Trophoblast cell (in vitro differentiated cells and primary cell): Measurements from ENCODE around the gene KSR1.

Experiments
- DNase-seq, 2 donors: peaks; one replicate each; pipeline ENCODE4 v3.0.0-alpha.2; 2016
- H2AFZ ChIP-seq: 2 replicates; pipeline ENCODE4 v1.6.1; 2013; ENCODE audit warnings: low read length, moderate library complexity, mild to moderate bottlenecking; ENCODE audit not compliant: insufficient read depth, poor library complexity
- H2AK5ac ChIP-seq: 2 replicates; pipeline ENCODE4 v1.6.1; 2013; ENCODE audit warnings: mild to moderate bottlenecking, low read length
- H2BK120ac ChIP-seq: 2 replicates; pipeline ENCODE4 v1.6.1; 2013; ENCODE audit warnings: low read length, mild to moderate bottlenecking, moderate library complexity; ENCODE audit not compliant: insufficient read depth, poor library complexity
- H2BK12ac ChIP-seq: 2 replicates; pipeline ENCODE4 v1.6.1; 2013; ENCODE audit warnings: mild to moderate bottlenecking, low read length, moderate library complexity
- H2BK5ac ChIP-seq: 2 replicates; pipeline ENCODE4 v1.6.1; 2013; ENCODE audit warnings: low read length, low read depth, moderate library complexity, mild to moderate bottlenecking; ENCODE audit not compliant: poor library complexity
- H3K14ac ChIP-seq: 2 replicates; pipeline ENCODE4 v1.6.1; 2013; ENCODE audit warnings: mild to moderate bottlenecking, low read length
- H3K18ac ChIP-seq: 2 replicates; pipeline ENCODE4 v1.6.1; 2013; ENCODE audit warnings: mild to moderate bottlenecking, low read length
- H3K23ac ChIP-seq: 2 replicates; pipeline ENCODE4 v1.6.1; 2013; ENCODE audit warnings: low read length
- H3K27ac ChIP-seq: 2 replicates; pipeline ENCODE4 v1.5.1; 2013; ENCODE audit warnings: low read depth, mild to moderate bottlenecking, inconsistent platforms, low read length, moderate library complexity
- H3K27me3 ChIP-seq: 2 replicates; pipeline ENCODE4 v1.6.1; 2013; ENCODE audit warnings: inconsistent platforms, mild to moderate bottlenecking, low read length, moderate library complexity; ENCODE audit not compliant: insufficient read depth
- H3K36me3 ChIP-seq, 2 experiments: 1 replicate in 1 of 2; 2 replicates in 1 of 2; pipeline ENCODE4 v1.6.1; 2013; ENCODE audit warnings: low read length in 2 of 2, mild to moderate bottlenecking in 2 of 2, moderate library complexity in 1 of 2; ENCODE audit not compliant: insufficient read depth in 2 of 2, control insufficient read depth in 1 of 2
- H3K4ac ChIP-seq: 2 replicates; pipeline ENCODE4 v1.6.1; 2013; ENCODE audit warnings: low read depth, mild to moderate bottlenecking, low read length, moderate library complexity
- H3K4me1 ChIP-seq, 2 experiments: 1 replicate in 1 of 2; 2 replicates in 1 of 2; pipeline ENCODE4 v1.6.1; 2013; ENCODE audit warnings: low read length in 2 of 2, mild to moderate bottlenecking in 2 of 2, moderate library complexity in 1 of 2; ENCODE audit not compliant: insufficient read depth in 2 of 2, control insufficient read depth in 1 of 2
- H3K4me2 ChIP-seq: 2 replicates; pipeline ENCODE4 v1.6.1; 2013; ENCODE audit warnings: inconsistent platforms, mild to moderate bottlenecking, low read length, moderate library complexity
- H3K4me3 ChIP-seq: 2 replicates; pipeline ENCODE4 v1.5.1; 2013; ENCODE audit warnings: mild to moderate bottlenecking, low read depth, low read length, inconsistent platforms
- H3K79me1 ChIP-seq: one replicate; pipeline ENCODE4 v1.6.1; 2013; ENCODE audit warnings: low read length
- H3K79me2 ChIP-seq: 2 replicates; pipeline ENCODE4 v1.6.1; 2013; ENCODE audit warnings: low read length, mild to moderate bottlenecking; ENCODE audit not compliant: control insufficient read depth, insufficient read depth, poor library complexity
- H3K9ac ChIP-seq: 2 replicates; pipeline ENCODE4 v1.6.1; 2013; ENCODE audit warnings: mild to moderate bottlenecking, low read length
- H3K9me3 ChIP-seq: 2 replicates; pipeline ENCODE4 v1.6.1; 2013; ENCODE audit warnings: low read depth, mild to moderate bottlenecking, control low read depth, inconsistent platforms, low read length; ENCODE audit not compliant: insufficient read depth
- H4K12ac ChIP-seq: 2 replicates; pipeline ENCODE4 v1.6.1; 2013; ENCODE audit warnings: low read depth, mild to moderate bottlenecking, low read length, moderate library complexity
- H4K8ac ChIP-seq: 2 replicates; pipeline ENCODE4 v1.6.1; 2013; ENCODE audit warnings: low read depth, mild to moderate bottlenecking, low read length, moderate library complexity
- H4K91ac ChIP-seq: one replicate; pipeline ENCODE4 v1.6.1; 2013; ENCODE audit warnings: low read depth, mild to moderate bottlenecking, low read length, moderate library complexity
- WGBS: extraction: QIAGEN DNeasy Blood & Tissue Kit; methylation state at CpG from one replicate; pipeline ENCODE4 v1.1.7; 2013; ENCODE audit warnings: missing lambda C conversion rate; ENCODE audit not compliant: insufficient read length, insufficient coverage; ENCODE audit errors: extremely low coverage; 5-methylcytosine and 5-hydroxymethylcytosine counted together

KSR1 gene

GRCh38 chr17:27413315-27413714, 42.9 kb upstream of the KSR1 start:
- no peak overlapping the region for H4K8ac ChIP-seq
- no peaks in the 10 kb centered on the region for H3K4me1 ChIP-seq
- H4K91ac ChIP-seq = no peak overlapping the region
- no peak overlapping the region for H3K14ac ChIP-seq
- no peak overlapping the region for H3K4me2 ChIP-seq
- H2AK5ac ChIP-seq = no peak overlapping the region
- no peak overlapping the region for H2BK5ac ChIP-seq
- H3K4me3 ChIP-seq = no peak overlapping the region
- H3K18ac ChIP-seq = no peak overlapping the region
- no peak overlapping the region for H3K23ac ChIP-seq
- DNase-seq = no peak
- no peak overlapping the region for H2AFZ ChIP-seq
- H3K9me3 ChIP-seq = no peaks in the 10 kb centered on the region
- no peak overlapping the region for H3K9ac ChIP-seq
- no peaks in the 10 kb centered on the region for H3K27me3 ChIP-seq
- no peaks in the 10 kb centered on the region for H3K36me3 ChIP-seq
- no peaks in the 10 kb centered on the region for H3K79me1 ChIP-seq
- no peak overlapping the region for H2BK120ac ChIP-seq
- no peak overlapping the region for H2BK12ac ChIP-seq
- H3K79me2 ChIP-seq = no peaks in the 10 kb centered on the region
- H3K4ac ChIP-seq = no peak overlapping the region
- no peak overlapping the region for H4K12ac ChIP-seq
- no peak overlapping the region for H3K27ac ChIP-seq
- no CpG with 5 or more reads among the region's 2 CpGs for WGBS

DNA sequence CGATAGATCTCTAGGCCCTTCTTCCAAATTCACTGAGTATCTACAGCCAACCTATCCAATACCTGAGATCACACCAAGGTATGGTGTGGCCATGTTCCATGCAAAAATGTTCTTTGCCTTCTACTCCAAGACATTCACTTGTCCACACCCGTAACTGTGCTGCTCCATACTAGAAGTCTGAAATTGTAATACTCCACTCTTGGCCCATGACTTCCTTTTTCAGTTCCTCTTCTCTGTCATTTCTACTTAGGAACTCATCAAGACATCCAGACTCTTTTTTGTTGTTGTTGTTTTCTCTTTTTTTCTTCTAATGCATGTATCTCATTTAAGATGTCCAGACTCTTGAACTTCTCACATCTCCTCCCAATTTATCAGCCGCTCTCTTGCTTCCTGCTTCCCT, 42.5 kb upstream of the KSR1 start:
- no peak overlapping the region for H2BK12ac ChIP-seq
- no peak overlapping the region for H2BK5ac ChIP-seq
- H3K79me1 ChIP-seq = no peaks in the 10 kb centered on the region
- no peak overlapping the region for H3K27ac ChIP-seq
- H3K4me1 ChIP-seq = no peaks in the 10 kb centered on the region
- H3K79me2 ChIP-seq = no peaks in the 10 kb centered on the region
- no peak overlapping the region for H3K4me2 ChIP-seq
- no CpG with 5 or more reads among the region's 3 CpGs for WGBS
- no peak overlapping the region for H2AK5ac ChIP-seq
- H3K14ac ChIP-seq = no peak overlapping the region
- no peaks in the 10 kb centered on the region for H3K9me3 ChIP-seq
- H4K8ac ChIP-seq = no peak overlapping the region
- H4K12ac ChIP-seq = no peak overlapping the region
- H3K9ac ChIP-seq = no peak overlapping the region
- H2BK120ac ChIP-seq = no peak overlapping the region
- peak in 1 of 2 donors; percentile 14 for DNase-seq
- H3K18ac ChIP-seq = no peak overlapping the region
- no peak overlapping the region for H3K4ac ChIP-seq
- H3K4me3 ChIP-seq = no peak overlapping the region
- H2AFZ ChIP-seq = no peak overlapping the region
- H3K36me3 ChIP-seq = no peaks in the 10 kb centered on the region
- no peak overlapping the region for H4K91ac ChIP-seq
- no peaks in the 10 kb centered on the region for H3K27me3 ChIP-seq
- H3K23ac ChIP-seq = no peak overlapping the region

DNA sequence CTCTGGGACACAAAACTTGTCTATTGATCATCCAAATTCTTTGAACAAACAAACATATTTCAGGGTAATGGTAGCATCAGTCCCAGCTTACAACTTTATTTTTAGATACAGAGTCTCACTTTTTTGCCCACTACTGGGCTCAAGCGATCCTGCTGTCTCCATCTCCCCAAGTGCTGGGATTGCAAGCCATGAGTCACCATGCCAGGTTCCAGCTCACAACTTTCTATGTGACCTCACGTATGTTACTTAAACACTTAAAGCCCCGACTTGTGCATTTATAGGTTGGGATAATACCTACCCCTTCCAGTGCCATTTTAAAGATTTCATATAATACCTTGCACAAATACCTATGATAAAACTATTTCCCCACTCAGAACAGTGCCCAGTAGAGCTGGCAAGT, 42.0 kb upstream of the KSR1 start:
- H3K4ac ChIP-seq = no peak overlapping the region
- no peak overlapping the region for H3K9ac ChIP-seq
- no peak overlapping the region for H2BK120ac ChIP-seq
- no peak overlapping the region for H3K23ac ChIP-seq
- H3K4me3 ChIP-seq = no peak overlapping the region
- H3K4me2 ChIP-seq = no peak overlapping the region
- no peak overlapping the region for H4K91ac ChIP-seq
- no peak overlapping the region for H3K18ac ChIP-seq
- no peaks in the 10 kb centered on the region for H3K27me3 ChIP-seq
- no peak overlapping the region for H2AFZ ChIP-seq
- H3K4me1 ChIP-seq = no peaks in the 10 kb centered on the region
- no CpG with 5 or more reads among the region's 3 CpGs for WGBS
- H3K14ac ChIP-seq = no peak overlapping the region
- no peak overlapping the region for H3K27ac ChIP-seq
- H2AK5ac ChIP-seq = no peak overlapping the region
- H3K79me2 ChIP-seq = no peaks in the 10 kb centered on the region
- DNase-seq = no peak
- H3K79me1 ChIP-seq = no peaks in the 10 kb centered on the region
- no peak overlapping the region for H4K12ac ChIP-seq
- no peaks in the 10 kb centered on the region for H3K9me3 ChIP-seq
- H3K36me3 ChIP-seq = no peaks in the 10 kb centered on the region
- H4K8ac ChIP-seq = no peak overlapping the region
- no peak overlapping the region for H2BK5ac ChIP-seq
- H2BK12ac ChIP-seq = no peak overlapping the region

DNA sequence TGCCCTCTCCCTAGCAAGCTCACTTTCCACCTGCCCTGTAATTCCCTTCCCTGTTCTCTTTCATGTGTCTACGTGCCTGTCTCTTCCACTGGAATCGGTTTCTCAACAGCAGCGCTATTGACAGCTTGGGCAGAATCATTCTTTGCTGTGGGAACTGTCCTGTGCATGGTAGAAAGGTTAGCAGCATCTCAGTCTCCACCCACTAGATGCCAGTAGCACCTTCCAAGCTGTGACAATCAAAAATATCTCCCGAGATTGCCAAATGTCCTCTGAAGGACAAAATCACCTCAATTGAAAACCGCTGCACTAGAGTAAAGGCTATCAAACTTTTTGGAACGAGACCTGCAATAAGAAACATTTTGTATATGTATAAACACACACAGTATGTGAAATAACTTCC, 41.6 kb upstream of the KSR1 start:
- no peak overlapping the region for H3K23ac ChIP-seq
- H2BK5ac ChIP-seq = no peak overlapping the region
- no peak overlapping the region for H2BK120ac ChIP-seq
- no peak overlapping the region for H3K4me2 ChIP-seq
- no peak overlapping the region for H4K12ac ChIP-seq
- no peaks in the 10 kb centered on the region for H3K36me3 ChIP-seq
- no peaks in the 10 kb centered on the region for H3K79me1 ChIP-seq
- H3K79me2 ChIP-seq = no peaks in the 10 kb centered on the region
- H2AFZ ChIP-seq = no peak overlapping the region
- no peak overlapping the region for H4K91ac ChIP-seq
- no peaks in the 10 kb centered on the region for H3K27me3 ChIP-seq
- no peak overlapping the region for H3K18ac ChIP-seq
- no peaks in the 10 kb centered on the region for H3K4me1 ChIP-seq
- H4K8ac ChIP-seq = no peak overlapping the region
- no peak overlapping the region for H2BK12ac ChIP-seq
- no peak overlapping the region for H3K9ac ChIP-seq
- no peak for DNase-seq
- no peak overlapping the region for H3K4ac ChIP-seq
- no CpG with 5 or more reads among the region's 6 CpGs for WGBS
- no peak overlapping the region for H3K27ac ChIP-seq
- H3K4me3 ChIP-seq = no peak overlapping the region
- H3K9me3 ChIP-seq = no peaks in the 10 kb centered on the region
- no peak overlapping the region for H3K14ac ChIP-seq
- H2AK5ac ChIP-seq = no peak overlapping the region
